ENCODE results near the gene LGALS7B.
"Not testable (repeated sequence)": the region's sequence is repeated elsewhere in the genome, so short reads cannot be mapped to it uniquely, and the experiment has no call there.

LGALS7B gene

GRCh38 chr19:38812841-38813320 lies 23.9 kb downstream of the LGALS7B start, which contains the start of gene LGALS4:
Gene LGALS4 (minus strand): TSS chr19:38812945. CDS start chr19:38812886, 59 bp downstream.
- no peak within 1 kb of the TSS for H3K4me3 ChIP-seq
- 0 out of 2 replicates have a peak, but pooled peaks cover 3% of the 10 kb centered on the region for H3K4me1 ChIP-seq
- H3K27me3 ChIP-seq (ENCODE audit: low read depth): no peaks in the 10 kb centered on the region
- in situ Hi-C loops (cut with MboI; ENCODE audit: low sequenced_read_pairs): no loop called here
- no peak for DNase-seq (ENCODE audit: low spot score in 2 of 2)
- no peaks in the 10 kb centered on the region for H3K9me3 ChIP-seq
- peaks cover 7% of the 10 kb centered on the region for H3K36me3 ChIP-seq (replicated peaks)

DNA sequence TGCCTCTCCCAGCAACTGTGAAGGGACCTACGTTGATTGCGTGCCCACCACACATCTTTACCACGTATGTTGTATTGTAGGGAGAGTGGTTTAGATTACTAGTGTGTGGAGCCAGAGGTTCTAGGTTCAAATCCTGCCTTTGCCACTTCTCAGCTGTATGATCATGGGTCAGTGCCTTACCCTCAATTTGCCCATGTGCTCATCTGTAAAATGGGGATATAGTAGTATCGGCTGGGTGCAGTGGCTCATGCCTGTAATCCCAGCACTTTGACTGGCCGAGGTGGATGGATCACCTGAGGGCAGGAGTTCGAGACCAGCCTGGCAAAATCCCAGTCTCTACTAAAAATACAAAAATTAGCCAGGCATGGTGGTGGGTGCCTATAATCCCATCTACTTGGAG lies 24.3 kb downstream of the LGALS7B start:
- DNase-seq (ENCODE audit: low spot score in 2 of 2): no peak
- Histone ChIP-seq H3K36me3 (replicated peaks) (peaks cover 7% of the 10 kb centered on the region), H3K4me3 (no peak overlapping the region), H3K27me3 (ENCODE audit: low read depth) (no peaks in the 10 kb centered on the region), H3K9me3 (no peaks in the 10 kb centered on the region), H3K4me1 (no peaks in the 10 kb centered on the region)
- in situ Hi-C loops (cut with MboI; ENCODE audit: low sequenced_read_pairs): no loop called here

DNA sequence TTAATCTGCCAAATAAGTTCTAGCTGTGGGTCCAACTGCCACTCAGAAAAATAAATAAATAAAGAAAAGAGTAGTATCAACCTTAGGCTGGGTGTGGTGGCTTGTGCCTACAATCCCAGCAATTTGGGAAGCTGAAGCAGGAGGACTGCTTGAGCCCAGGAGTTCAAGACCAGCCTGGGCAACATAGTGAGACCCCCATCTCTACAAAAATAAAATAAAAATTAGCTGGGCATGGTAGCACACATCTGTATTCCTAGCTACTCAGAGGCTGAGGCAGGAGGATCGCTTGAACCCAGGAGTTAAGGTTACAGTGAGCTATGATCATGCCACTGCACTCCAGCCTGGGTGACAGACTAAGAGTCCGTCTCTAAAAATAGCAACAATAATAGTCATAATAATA lies 24.9 kb downstream of the LGALS7B start:
- in situ Hi-C loops (cut with MboI; ENCODE audit: low sequenced_read_pairs); DNase-seq (ENCODE audit: low spot score in 2 of 2); H3K9me3 ChIP-seq; H3K4me1 ChIP-seq; H3K4me3 ChIP-seq; H3K27me3 ChIP-seq (ENCODE audit: low read depth); H3K36me3 ChIP-seq (replicated peaks): not testable (repeated sequence)

DNA sequence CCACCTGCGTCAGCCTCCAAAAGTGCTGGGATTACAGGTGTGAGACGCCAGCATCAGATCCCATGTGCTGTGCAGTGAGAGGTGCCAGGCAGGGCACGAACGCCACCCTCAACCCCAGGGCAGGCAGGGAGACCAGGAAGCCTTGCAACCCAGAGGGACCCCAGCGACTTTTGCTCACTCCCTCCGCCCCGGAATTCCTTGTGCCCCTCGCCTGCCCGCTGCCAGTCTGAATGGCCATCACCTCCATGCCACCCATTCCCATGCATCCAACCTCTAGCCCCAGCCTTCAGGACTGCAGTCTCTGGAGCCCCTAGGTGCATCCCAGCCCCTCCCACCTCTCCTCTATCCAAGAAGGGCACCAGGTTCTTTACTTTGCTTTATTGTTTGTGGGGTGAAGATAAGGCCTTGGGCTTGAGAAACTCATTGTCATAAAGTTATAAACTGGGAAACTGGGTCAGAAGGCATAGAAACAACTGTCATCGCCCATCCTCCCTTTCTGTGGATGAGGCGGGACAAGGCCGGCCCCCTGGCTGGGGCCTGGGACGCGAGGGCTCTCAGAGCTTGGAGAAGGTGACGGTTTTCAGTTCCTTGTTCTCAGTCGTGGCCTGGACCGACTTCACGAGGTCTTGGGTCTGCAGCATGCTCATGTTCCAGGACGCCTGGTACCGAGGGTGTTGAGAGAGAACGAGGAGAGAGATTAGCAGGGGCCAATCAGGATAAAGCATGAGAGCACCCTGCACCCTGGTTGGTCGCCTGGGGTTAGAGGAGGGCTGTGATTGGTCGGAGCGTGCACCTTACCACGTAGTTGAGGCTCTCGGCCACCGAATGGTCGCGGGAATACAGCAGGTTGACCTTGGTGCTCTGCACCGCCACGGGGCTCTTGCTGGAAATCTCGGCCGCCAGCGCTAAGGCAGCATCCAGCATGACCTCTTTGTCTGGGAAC lies 26.3 kb downstream of the LGALS7B start:
- H3K4me1 ChIP-seq: no peaks in the 10 kb centered on the region
- H3K9me3 ChIP-seq: no peaks in the 10 kb centered on the region
- peaks cover 7% of the 10 kb centered on the region for H3K36me3 ChIP-seq (replicated peaks)
- in situ Hi-C loops (cut with MboI; ENCODE audit: low sequenced_read_pairs): no loop called here
- H3K27me3 ChIP-seq (ENCODE audit: low read depth): no peaks in the 10 kb centered on the region
- DNase-seq (ENCODE audit: low spot score in 2 of 2): no peak
- no peak overlapping the region for H3K4me3 ChIP-seq

GRCh38 chr19:38816131-38816750 lies 27.2 kb downstream of the LGALS7B start:
- Histone ChIP-seq H3K36me3 (replicated peaks) (peaks cover 7% of the 10 kb centered on the region), H3K4me1 (no peaks in the 10 kb centered on the region), H3K4me3 (no peak overlapping the region), H3K9me3 (no peaks in the 10 kb centered on the region), H3K27me3 (ENCODE audit: low read depth) (no peaks in the 10 kb centered on the region)
- no peak for DNase-seq (ENCODE audit: low spot score in 2 of 2)
- in situ Hi-C loops (cut with MboI; ENCODE audit: low sequenced_read_pairs): no loop called here

- in situ Hi-C loops (cut with MboI; ENCODE audit: low sequenced_read_pairs): no loop called here
- Histone ChIP-seq H3K4me3 (no peak overlapping the region), H3K4me1 (no peaks in the 10 kb centered on the region), H3K36me3 (replicated peaks) (peaks cover 7% of the 10 kb centered on the region), H3K9me3 (no peaks in the 10 kb centered on the region), H3K27me3 (ENCODE audit: low read depth) (no peaks in the 10 kb centered on the region)
- DNase-seq (ENCODE audit: low spot score in 2 of 2): no peak
Measured at GRCh38 chr19:38817081-38817480, 28.1 kb downstream of the LGALS7B start.

DNA sequence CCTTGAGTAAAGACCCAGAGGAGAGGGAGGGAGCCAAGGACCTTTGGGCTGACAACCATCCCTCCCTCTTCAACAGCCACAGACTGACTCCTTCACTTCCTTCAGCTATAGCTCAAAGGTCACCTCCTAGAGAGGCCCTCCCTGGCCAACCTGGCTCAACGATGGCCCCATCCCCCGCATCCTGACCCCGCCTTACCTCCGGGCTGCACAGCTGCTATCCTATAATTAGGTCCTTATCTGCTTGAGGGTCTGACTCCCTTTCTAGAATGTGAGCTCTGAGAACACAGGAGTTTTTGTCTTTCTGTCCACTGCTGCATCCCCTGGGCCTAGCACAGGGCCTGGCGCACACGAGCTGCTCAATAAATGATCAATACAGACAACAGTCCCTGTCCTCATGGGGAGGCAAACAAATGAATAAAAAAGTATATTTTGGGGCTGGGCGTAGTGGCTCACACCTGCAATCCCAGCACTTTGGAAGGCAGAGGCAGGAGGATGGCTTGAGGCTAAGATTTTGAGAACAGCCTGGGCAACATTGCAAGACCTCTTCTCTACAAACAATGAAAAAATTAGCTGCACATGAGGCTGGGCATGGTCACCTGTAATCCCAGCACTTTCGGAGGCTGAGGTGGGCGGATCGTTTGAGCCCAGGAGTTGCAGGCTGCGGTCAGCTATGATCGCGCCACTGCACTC lies 30.4 kb downstream of the LGALS7B start:
- H3K9me3 ChIP-seq: no peaks in the 10 kb centered on the region
- H3K27me3 ChIP-seq (ENCODE audit: low read depth): no peaks in the 10 kb centered on the region
- H3K36me3 ChIP-seq (replicated peaks): peaks cover 15% of the 10 kb centered on the region
- no peak for DNase-seq (ENCODE audit: low spot score in 2 of 2)
- no peaks in the 10 kb centered on the region for H3K4me1 ChIP-seq
- no peak overlapping the region for H3K4me3 ChIP-seq
- in situ Hi-C loops (cut with MboI; ENCODE audit: low sequenced_read_pairs): no loop called here

DNA sequence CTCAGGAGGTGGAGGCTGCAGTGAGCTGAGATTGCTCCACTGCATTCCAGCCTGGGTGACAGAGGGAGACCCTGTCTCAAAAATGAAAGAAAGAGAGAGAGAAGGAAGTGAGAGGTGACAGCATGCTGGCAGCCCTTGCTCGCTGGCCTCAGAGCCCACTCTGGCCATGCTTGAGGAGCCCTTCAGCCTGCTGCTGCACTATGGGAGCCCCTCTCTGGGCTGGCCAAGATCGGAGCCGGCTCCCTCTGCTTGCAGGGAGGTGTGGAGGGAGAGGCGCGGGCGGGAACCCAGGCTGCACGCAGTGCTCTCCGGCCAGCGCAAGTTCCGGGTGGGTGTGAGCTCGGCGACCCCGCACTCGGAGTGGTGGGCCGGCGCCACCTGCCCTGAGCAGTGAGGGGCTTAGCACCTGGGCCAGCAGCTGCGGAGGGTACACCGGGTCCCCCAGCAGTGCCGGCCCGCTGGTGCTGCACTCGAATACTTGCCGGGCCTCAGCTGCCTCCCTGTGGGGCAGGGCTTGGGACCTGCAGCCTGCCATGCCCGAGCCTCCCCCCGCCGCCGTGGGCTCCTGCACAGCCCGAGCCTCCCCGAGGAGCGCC lies 32.3 kb downstream of the LGALS7B start:
- H3K27me3 ChIP-seq (ENCODE audit: low read depth); H3K36me3 ChIP-seq (replicated peaks); H3K4me1 ChIP-seq; in situ Hi-C loops (cut with MboI; ENCODE audit: low sequenced_read_pairs); DNase-seq (ENCODE audit: low spot score in 2 of 2); H3K4me3 ChIP-seq; H3K9me3 ChIP-seq: not testable (repeated sequence)

DNA sequence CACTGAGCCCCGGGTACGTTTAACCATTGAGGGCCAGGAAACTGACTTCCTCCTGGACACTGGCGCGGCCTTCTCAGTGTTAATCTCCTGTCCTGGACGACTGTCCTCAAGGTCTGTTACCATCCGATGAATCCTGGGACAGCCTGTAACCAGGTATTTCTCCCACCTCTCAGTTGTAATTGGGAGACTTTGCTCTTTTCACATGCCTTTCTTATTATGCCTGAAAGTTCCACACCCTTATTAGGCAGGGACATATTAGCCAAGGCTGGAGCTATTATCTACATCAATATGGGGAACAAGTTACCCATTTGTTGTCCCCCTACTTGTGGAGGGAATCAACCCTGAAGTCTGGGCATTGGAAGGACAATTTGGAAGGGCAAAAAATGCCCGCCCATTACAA lies 36.9 kb downstream of the LGALS7B start:
- H3K4me1 ChIP-seq; H3K4me3 ChIP-seq; DNase-seq (ENCODE audit: low spot score in 2 of 2); H3K27me3 ChIP-seq (ENCODE audit: low read depth); in situ Hi-C loops (cut with MboI; ENCODE audit: low sequenced_read_pairs); H3K9me3 ChIP-seq: not testable (repeated sequence)
- peaks cover 19% of the 10 kb centered on the region for H3K36me3 ChIP-seq (replicated peaks)

DNA sequence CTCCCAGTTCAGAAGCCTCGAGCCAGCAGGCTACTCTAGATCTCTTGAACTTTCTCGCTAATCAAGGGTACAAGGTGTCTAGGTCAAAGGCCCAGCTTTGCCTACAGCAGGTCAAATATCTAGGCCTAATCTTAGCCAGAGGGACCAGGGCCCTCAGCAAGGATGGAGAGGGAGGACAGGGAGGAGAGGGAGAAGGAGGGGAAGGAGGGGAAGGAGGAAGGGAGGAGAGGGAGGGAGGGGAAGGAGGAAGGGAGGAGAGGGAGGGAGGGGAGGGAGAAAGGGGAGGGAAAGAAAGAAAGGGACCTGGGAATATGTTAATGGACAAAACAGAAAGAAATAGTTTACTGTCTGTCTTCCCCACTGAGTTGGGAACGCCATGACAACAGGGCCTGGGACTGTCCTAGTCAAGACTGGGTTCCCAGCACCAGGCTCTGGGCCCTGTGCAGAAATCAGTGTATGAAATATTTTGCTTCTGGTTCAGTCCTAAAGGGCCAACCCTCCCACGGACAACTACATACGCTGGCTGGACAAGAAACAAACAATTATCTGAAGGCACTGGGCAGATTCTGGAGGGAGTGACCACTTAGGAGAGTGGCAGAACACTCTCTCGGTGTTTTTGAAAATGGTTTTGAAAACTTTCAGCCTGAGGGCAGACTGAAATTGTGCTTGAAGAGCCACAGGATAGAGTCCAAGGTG lies 38.0 kb downstream of the LGALS7B start:
- Histone ChIP-seq H3K27me3 (ENCODE audit: low read depth) (no peaks in the 10 kb centered on the region), H3K36me3 (replicated peaks) (peaks cover 19% of the 10 kb centered on the region), H3K4me3 (no peak overlapping the region), H3K4me1 (peaks cover 6% of the 10 kb centered on the region), H3K9me3 (no peaks in the 10 kb centered on the region)
- DNase-seq (ENCODE audit: low spot score in 2 of 2): no peak
- in situ Hi-C loops (cut with MboI; ENCODE audit: low sequenced_read_pairs): no loop called here

GRCh38 chr19:38829203-38829602 lies 40.2 kb downstream of the LGALS7B start:
- H3K4me1 ChIP-seq; in situ Hi-C loops (cut with MboI; ENCODE audit: low sequenced_read_pairs); DNase-seq (ENCODE audit: low spot score in 2 of 2): not testable (repeated sequence)

DNA sequence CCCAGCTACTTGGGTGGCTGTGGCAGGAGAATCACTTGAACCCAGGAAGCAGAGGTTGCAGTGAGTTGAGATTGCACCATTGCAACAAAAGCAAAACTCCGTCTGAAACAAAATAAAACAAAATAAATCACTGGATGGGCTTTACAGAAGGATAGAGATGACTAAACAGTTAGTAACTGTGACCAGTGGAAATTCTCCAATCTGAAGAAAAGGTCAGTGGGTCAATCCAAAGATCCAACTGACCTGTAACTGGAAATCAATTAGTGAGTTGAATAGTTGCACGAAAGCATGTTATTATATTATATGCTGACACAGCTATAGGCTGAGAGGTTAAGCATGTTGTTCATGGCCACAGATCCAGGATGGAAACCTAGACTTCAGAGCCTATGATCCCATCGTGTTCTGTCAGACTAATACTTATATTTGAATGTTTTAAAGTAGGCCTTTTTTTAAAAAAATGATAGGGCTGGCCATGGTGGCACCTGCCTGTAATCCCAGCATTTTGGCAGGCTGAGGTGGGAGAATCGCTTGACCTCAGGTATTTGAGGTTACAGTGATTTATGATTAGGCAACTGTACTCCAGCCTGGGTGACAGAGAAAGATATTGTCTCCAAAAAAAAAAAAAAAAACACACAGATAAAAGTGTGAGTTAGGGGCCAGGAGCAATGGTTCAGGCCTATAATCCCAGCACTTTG lies 41.2 kb downstream of the LGALS7B start:
- in situ Hi-C loops (cut with MboI; ENCODE audit: low sequenced_read_pairs): no loop called here
- DNase-seq (ENCODE audit: low spot score in 2 of 2): no peak
- H3K27me3 ChIP-seq (ENCODE audit: low read depth): no peaks in the 10 kb centered on the region
- H3K4me1 ChIP-seq: peaks cover 8% of the 10 kb centered on the region
- peaks cover 11% of the 10 kb centered on the region for H3K36me3 ChIP-seq (replicated peaks)
- no peaks in the 10 kb centered on the region for H3K9me3 ChIP-seq
- H3K4me3 ChIP-seq: no peak overlapping the region

More at GRCh38 chr19:38829203-38829602, 40.2 kb downstream of the LGALS7B start:
- H3K27me3 ChIP-seq (ENCODE audit: low read depth); H3K9me3 ChIP-seq; H3K4me3 ChIP-seq: not testable (repeated sequence)
- peaks cover 11% of the 10 kb centered on the region for H3K36me3 ChIP-seq (replicated peaks)
